ENCODE results near the gene STK35.
A peak's percentile ranks its signal among the peaks of the same experiment; 100 is the strongest.

Gene STK35

GRCh38 chr20:2114127-2114959 lies 12.7 kb downstream of the STK35 start:
- H3K36me3 ChIP-seq (ENCODE audit: control insufficient read depth in 1 of 2, insufficient read depth in 2 of 2, low read length in 2 of 2) = peaks cover 17 to 22% of the 10 kb centered on the region in 2 experiments

GRCh38 chr20:2114990-2115681 lies 13.5 kb downstream of the STK35 start:
- Histone ChIP-seq H3K4me1 (ENCODE audit: control insufficient read depth in 1 of 2, insufficient read depth in 2 of 2, low read length in 2 of 2) (no peaks in the 10 kb centered on the region), H2BK120ac (ENCODE audit: insufficient read depth, low read length, poor library complexity) (no peak overlapping the region), H3K4me2 (ENCODE audit: low read length) (no peak overlapping the region), H3K79me2 (ENCODE audit: control insufficient read depth, insufficient read depth, low read length, poor library complexity) (peaks cover 5% of the 10 kb centered on the region), H2BK5ac (ENCODE audit: low read depth, low read length, poor library complexity) (no peak overlapping the region), H4K91ac (ENCODE audit: low read depth, low read length) (no peak overlapping the region), H2AK5ac (ENCODE audit: low read length) (no peak overlapping the region), H3K36me3 (ENCODE audit: control insufficient read depth in 1 of 2, insufficient read depth in 2 of 2, low read length in 2 of 2) (peaks cover 17 to 20% of the 10 kb centered on the region in 2 experiments), H3K79me1 (ENCODE audit: low read length) (no peaks in the 10 kb centered on the region), H3K9me3 (ENCODE audit: insufficient read depth, low read depth, low read length) (no peaks in the 10 kb centered on the region), H3K27ac (ENCODE audit: low read depth, low read length) (no peak overlapping the region), H4K8ac (ENCODE audit: low read depth, low read length) (no peak overlapping the region), H2BK12ac (ENCODE audit: low read length) (no peak overlapping the region), H3K9ac (ENCODE audit: low read length) (no peak overlapping the region), H3K27me3 (ENCODE audit: insufficient read depth, low read length) (no peaks in the 10 kb centered on the region), H3K4ac (ENCODE audit: low read depth, low read length) (no peak overlapping the region), H2AFZ (ENCODE audit: insufficient read depth, low read length, poor library complexity) (no peak overlapping the region), H3K4me3 (ENCODE audit: low read depth, low read length) (no peak overlapping the region), H3K14ac (ENCODE audit: low read length) (no peak overlapping the region), H3K23ac (ENCODE audit: low read length) (no peak overlapping the region), H4K12ac (ENCODE audit: low read depth, low read length) (no peak overlapping the region), H3K18ac (ENCODE audit: low read length) (peak overlapping the region; percentile 51)
- WGBS (ENCODE audit: extremely low coverage, insufficient coverage, insufficient read length) = no CpG with 5 or more reads among the region's 2 CpGs
- DNase-seq = no peak

More at GRCh38 chr20:2114127-2114959, 12.7 kb downstream of the STK35 start:
- no peak overlapping the region for H3K18ac ChIP-seq (ENCODE audit: low read length)
- no peak overlapping the region for H3K9ac ChIP-seq (ENCODE audit: low read length)
- no peak overlapping the region for H2AFZ ChIP-seq (ENCODE audit: insufficient read depth, low read length, poor library complexity)
- no peak overlapping the region for H3K4me3 ChIP-seq (ENCODE audit: low read depth, low read length)
- H3K4me2 ChIP-seq (ENCODE audit: low read length) = no peak overlapping the region
- no peak overlapping the region for H2AK5ac ChIP-seq (ENCODE audit: low read length)
- no peak overlapping the region for H3K23ac ChIP-seq (ENCODE audit: low read length)
- peaks cover 7% of the 10 kb centered on the region for H3K79me2 ChIP-seq (ENCODE audit: control insufficient read depth, insufficient read depth, low read length, poor library complexity)
- no peaks in the 10 kb centered on the region for H3K79me1 ChIP-seq (ENCODE audit: low read length)
- H2BK12ac ChIP-seq (ENCODE audit: low read length) = no peak overlapping the region
- no peak overlapping the region for H4K8ac ChIP-seq (ENCODE audit: low read depth, low read length)
- H3K4ac ChIP-seq (ENCODE audit: low read depth, low read length) = peak overlapping the region; percentile 47
- H3K4me1 ChIP-seq (ENCODE audit: control insufficient read depth in 1 of 2, insufficient read depth in 2 of 2, low read length in 2 of 2) = peaks cover 2 to 4% of the 10 kb centered on the region in 2 experiments
- no peak overlapping the region for H3K27ac ChIP-seq (ENCODE audit: low read depth, low read length)
- H2BK120ac ChIP-seq (ENCODE audit: insufficient read depth, low read length, poor library complexity) = no peak overlapping the region
- DNase-seq = no peak
- H3K14ac ChIP-seq (ENCODE audit: low read length) = no peak overlapping the region
- H4K91ac ChIP-seq (ENCODE audit: low read depth, low read length) = no peak overlapping the region
- H4K12ac ChIP-seq (ENCODE audit: low read depth, low read length) = no peak overlapping the region
- H3K27me3 ChIP-seq (ENCODE audit: insufficient read depth, low read length) = no peaks in the 10 kb centered on the region
- no peak overlapping the region for H2BK5ac ChIP-seq (ENCODE audit: low read depth, low read length, poor library complexity)
- no peaks in the 10 kb centered on the region for H3K9me3 ChIP-seq (ENCODE audit: insufficient read depth, low read depth, low read length)
- no CpG with 5 or more reads among the region's 9 CpGs for WGBS (ENCODE audit: extremely low coverage, insufficient coverage, insufficient read length)

GRCh38 chr20:2116170-2116940 lies 14.7 kb downstream of the STK35 start:
- Histone ChIP-seq H3K27me3 (ENCODE audit: insufficient read depth, low read length) (no peaks in the 10 kb centered on the region), H3K27ac (ENCODE audit: low read depth, low read length) (no peak overlapping the region), H2BK12ac (ENCODE audit: low read length) (no peak overlapping the region), H3K18ac (ENCODE audit: low read length) (no peak overlapping the region), H3K4me3 (ENCODE audit: low read depth, low read length) (no peak overlapping the region), H4K8ac (ENCODE audit: low read depth, low read length) (no peak overlapping the region), H3K4ac (ENCODE audit: low read depth, low read length) (no peak overlapping the region), H3K36me3 (ENCODE audit: control insufficient read depth in 1 of 2, insufficient read depth in 2 of 2, low read length in 2 of 2) (peaks cover 17 to 20% of the 10 kb centered on the region in 2 experiments), H3K4me1 (ENCODE audit: control insufficient read depth in 1 of 2, insufficient read depth in 2 of 2, low read length in 2 of 2) (no peaks in the 10 kb centered on the region), H4K91ac (ENCODE audit: low read depth, low read length) (no peak overlapping the region), H3K79me1 (ENCODE audit: low read length) (no peaks in the 10 kb centered on the region), H3K9ac (ENCODE audit: low read length) (no peak overlapping the region), H3K9me3 (ENCODE audit: insufficient read depth, low read depth, low read length) (no peaks in the 10 kb centered on the region), H2AFZ (ENCODE audit: insufficient read depth, low read length, poor library complexity) (no peak overlapping the region), H2AK5ac (ENCODE audit: low read length) (no peak overlapping the region), H2BK5ac (ENCODE audit: low read depth, low read length, poor library complexity) (no peak overlapping the region), H2BK120ac (ENCODE audit: insufficient read depth, low read length, poor library complexity) (no peak overlapping the region), H4K12ac (ENCODE audit: low read depth, low read length) (no peak overlapping the region), H3K79me2 (ENCODE audit: control insufficient read depth, insufficient read depth, low read length, poor library complexity) (peaks cover 3% of the 10 kb centered on the region), H3K14ac (ENCODE audit: low read length) (no peak overlapping the region), H3K23ac (ENCODE audit: low read length) (no peak overlapping the region), H3K4me2 (ENCODE audit: low read length) (no peak overlapping the region)
- DNase-seq = no peak
- no CpG with 5 or more reads among the region's 9 CpGs for WGBS (ENCODE audit: extremely low coverage, insufficient coverage, insufficient read length)

- Histone ChIP-seq H3K27me3 (ENCODE audit: insufficient read depth, low read length) (no peaks in the 10 kb centered on the region), H3K14ac (ENCODE audit: low read length) (no peak overlapping the region), H3K79me2 (ENCODE audit: control insufficient read depth, insufficient read depth, low read length, poor library complexity) (peaks cover 3% of the 10 kb centered on the region), H4K8ac (ENCODE audit: low read depth, low read length) (no peak overlapping the region), H3K4me2 (ENCODE audit: low read length) (no peak overlapping the region), H2BK12ac (ENCODE audit: low read length) (no peak overlapping the region), H2AFZ (ENCODE audit: insufficient read depth, low read length, poor library complexity) (no peak overlapping the region), H3K9ac (ENCODE audit: low read length) (no peak overlapping the region), H3K36me3 (ENCODE audit: control insufficient read depth in 1 of 2, insufficient read depth in 2 of 2, low read length in 2 of 2) (peaks cover 14 to 17% of the 10 kb centered on the region in 2 experiments), H2BK5ac (ENCODE audit: low read depth, low read length, poor library complexity) (no peak overlapping the region), H3K79me1 (ENCODE audit: low read length) (no peaks in the 10 kb centered on the region), H2AK5ac (ENCODE audit: low read length) (no peak overlapping the region), H4K12ac (ENCODE audit: low read depth, low read length) (no peak overlapping the region), H3K9me3 (ENCODE audit: insufficient read depth, low read depth, low read length) (no peaks in the 10 kb centered on the region), H3K27ac (ENCODE audit: low read depth, low read length) (no peak overlapping the region), H3K23ac (ENCODE audit: low read length) (no peak overlapping the region), H3K4ac (ENCODE audit: low read depth, low read length) (no peak overlapping the region), H4K91ac (ENCODE audit: low read depth, low read length) (no peak overlapping the region), H3K18ac (ENCODE audit: low read length) (no peak overlapping the region), H3K4me1 (ENCODE audit: control insufficient read depth in 1 of 2, insufficient read depth in 2 of 2, low read length in 2 of 2) (no peaks in the 10 kb centered on the region), H2BK120ac (ENCODE audit: insufficient read depth, low read length, poor library complexity) (no peak overlapping the region), H3K4me3 (ENCODE audit: low read depth, low read length) (no peak overlapping the region)
- no CpG with 5 or more reads among the region's 3 CpGs for WGBS (ENCODE audit: extremely low coverage, insufficient coverage, insufficient read length)
- DNase-seq = peak in 1 of 2 donors; percentile 72
Measured at GRCh38 chr20:2118783-2119182, 17.2 kb downstream of the STK35 start.

All from trophoblast cell (in vitro differentiated cells and primary cell).